ENCODE data around the gene PLCD4. TPM values are rescaled to one million over a fixed set of nuclear protein-coding genes. Genes with fewer than 3 reads are reported as not detected.

The PLCD4 gene
- total and polyA plus RNA-seq, 10 of the 15 experiments (the other 5 are each of a cell fraction or from before 2014, with no cell fraction given), result under 0.01 to 1.5 (median 0.23) TPM; not detected in 2

DNA sequence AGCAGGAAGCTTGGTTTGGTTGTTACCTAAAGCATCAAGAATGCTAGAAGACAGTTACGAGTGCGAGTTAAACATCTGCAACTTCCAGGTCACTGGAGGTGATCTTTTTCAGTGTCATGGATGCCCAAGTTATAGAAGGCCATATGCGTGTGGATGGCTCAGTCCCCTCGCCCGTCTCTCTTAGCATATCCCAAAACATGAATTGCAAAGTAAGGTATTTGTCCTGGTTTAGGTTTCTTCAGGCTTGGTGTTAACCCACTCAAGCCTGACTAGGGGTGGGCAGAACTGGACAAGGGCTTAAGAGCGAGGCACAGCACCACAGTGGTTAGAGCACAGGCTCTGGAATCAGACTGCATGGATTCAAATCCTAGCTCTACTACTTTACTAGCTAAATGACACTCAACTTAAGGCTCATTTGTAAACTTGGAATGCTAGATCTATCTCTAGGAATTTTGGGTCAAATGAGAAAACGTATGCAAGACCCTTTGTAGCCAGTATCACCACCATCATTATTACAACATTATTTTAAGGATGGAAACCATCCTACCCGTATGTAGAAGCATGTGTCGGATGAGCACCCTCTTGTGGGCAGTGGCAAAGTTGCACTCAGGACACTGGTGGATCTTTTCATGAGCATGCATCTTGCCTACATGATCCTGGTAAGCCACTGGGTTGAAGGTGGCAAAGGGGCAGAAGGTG, 40.5 kb downstream of the PLCD4 start (continued):
- TF ChIP-seq, protein P1, sequence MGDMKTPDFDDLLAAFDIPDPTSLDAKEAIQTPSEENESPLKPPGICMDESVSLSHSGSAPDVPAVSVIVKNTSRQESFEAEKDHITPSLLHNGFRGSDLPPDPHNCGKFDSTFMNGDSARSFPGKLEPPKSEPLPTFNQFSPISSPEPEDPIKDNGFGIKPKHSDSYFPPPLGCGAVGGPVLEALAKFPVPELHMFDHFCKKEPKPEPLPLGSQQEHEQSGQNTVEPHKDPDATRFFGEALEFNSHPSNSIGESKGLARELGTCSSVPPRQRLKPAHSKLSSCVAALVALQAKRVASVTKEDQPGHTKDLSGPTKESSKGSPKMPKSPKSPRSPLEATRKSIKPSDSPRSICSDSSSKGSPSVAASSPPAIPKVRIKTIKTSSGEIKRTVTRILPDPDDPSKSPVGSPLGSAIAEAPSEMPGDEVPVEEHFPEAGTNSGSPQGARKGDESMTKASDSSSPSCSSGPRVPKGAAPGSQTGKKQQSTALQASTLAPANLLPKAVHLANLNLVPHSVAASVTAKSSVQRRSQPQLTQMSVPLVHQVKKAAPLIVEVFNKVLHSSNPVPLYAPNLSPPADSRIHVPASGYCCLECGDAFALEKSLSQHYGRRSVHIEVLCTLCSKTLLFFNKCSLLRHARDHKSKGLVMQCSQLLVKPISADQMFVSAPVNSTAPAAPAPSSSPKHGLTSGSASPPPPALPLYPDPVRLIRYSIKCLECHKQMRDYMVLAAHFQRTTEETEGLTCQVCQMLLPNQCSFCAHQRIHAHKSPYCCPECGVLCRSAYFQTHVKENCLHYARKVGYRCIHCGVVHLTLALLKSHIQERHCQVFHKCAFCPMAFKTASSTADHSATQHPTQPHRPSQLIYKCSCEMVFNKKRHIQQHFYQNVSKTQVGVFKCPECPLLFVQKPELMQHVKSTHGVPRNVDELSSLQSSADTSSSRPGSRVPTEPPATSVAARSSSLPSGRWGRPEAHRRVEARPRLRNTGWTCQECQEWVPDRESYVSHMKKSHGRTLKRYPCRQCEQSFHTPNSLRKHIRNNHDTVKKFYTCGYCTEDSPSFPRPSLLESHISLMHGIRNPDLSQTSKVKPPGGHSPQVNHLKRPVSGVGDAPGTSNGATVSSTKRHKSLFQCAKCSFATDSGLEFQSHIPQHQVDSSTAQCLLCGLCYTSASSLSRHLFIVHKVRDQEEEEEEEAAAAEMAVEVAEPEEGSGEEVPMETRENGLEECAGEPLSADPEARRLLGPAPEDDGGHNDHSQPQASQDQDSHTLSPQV (IDR thresholded peaks at IDR 0.05), result no peak

DNA sequence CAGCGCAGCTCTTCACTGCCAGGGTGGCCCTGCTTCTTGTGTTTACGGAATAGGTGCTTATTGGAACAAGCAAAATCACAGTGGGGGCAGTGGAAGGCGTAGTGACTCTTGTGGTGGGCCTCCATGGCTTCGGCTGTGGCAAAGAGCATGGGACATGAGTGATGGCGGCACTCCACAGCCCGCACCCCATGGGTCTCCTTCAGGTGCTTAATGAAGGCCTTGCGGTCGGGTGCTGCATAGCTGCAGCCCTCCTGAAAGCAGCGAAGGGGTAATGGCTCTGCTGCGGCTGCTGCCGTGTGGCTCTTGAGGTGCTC, 41.0 kb downstream of the PLCD4 start:
- Histone ChIP-seq H2AFZ (ENCODE audit: control insufficient read depth, low read depth, low read length) (no peak overlapping the region), H3K9ac (ENCODE audit: control insufficient read depth, insufficient read depth, low read length) (no peak overlapping the region), H3K27ac (ENCODE audit: control insufficient read depth, insufficient read depth) (no peak overlapping the region), H3K36me3 (ENCODE audit: control insufficient read depth in 2 of 2, insufficient read depth in 2 of 2, low read length in 1 of 2) (peaks cover 28 to 37% of the 10 kb centered on the region in 2 experiments), H3K4me1 (ENCODE audit: control insufficient read depth, insufficient read depth, low read length) (no peaks in the 10 kb centered on the region), H3K79me2 (ENCODE audit: control insufficient read depth, insufficient read depth, low read length) (peaks cover 2% of the 10 kb centered on the region; the same call in 1 of the 2 replicates), H4K20me1 (ENCODE audit: control insufficient read depth, insufficient read depth) (no peaks in the 10 kb centered on the region), H3K9me3 (replicated peaks; ENCODE audit: control insufficient read depth, insufficient read depth, low read length) (no peaks in the 10 kb centered on the region), H3K4me2 (ENCODE audit: control insufficient read depth, insufficient read depth) (no peak overlapping the region), H3K4me3 (no peak overlapping the region), H3K27me3 (replicated peaks in 1 of 2; ENCODE audit: control insufficient read depth in 2 of 2, insufficient read depth in 2 of 2, low read length in 1 of 2) (no peaks in the 10 kb centered on the region)
- intact Hi-C loops (cut with micrococcal nuclease; ENCODE audit: unreplicated experiment) (loop anchor here (1.0 kb wide), 1 partner anchor 242 kb away; no protein-coding TSS in a partner anchor), in situ Hi-C loops (cut with MboI) (loop anchor here (5.0 kb wide), 1 partner anchor 241 kb away; no protein-coding TSS in a partner anchor)
- ATAC-seq, result no peak; the same call in 2 of the 3 replicates
- TF ChIP-seq ZZZ3 (IDR thresholded peaks at IDR 0.05; ENCODE audit: control insufficient read depth, insufficient read length, low read depth) (no peak), NBN (IDR thresholded peaks at IDR 0.05) (no peak), IKZF1 (conservative IDR thresholded peaks at IDR 0.05) (no peak), ZNF24 (IDR thresholded peaks at IDR 0.05) (no peak), POU2F2 (IDR thresholded peaks at IDR 0.05; ENCODE audit: borderline replicate concordance, low read depth, low read length) (no peak), NR2C2 (IDR thresholded peaks at IDR 0.05; ENCODE audit: borderline replicate concordance, control insufficient read depth, insufficient read length, low read depth) (no peak)
- TF ChIP-seq, protein P2, sequence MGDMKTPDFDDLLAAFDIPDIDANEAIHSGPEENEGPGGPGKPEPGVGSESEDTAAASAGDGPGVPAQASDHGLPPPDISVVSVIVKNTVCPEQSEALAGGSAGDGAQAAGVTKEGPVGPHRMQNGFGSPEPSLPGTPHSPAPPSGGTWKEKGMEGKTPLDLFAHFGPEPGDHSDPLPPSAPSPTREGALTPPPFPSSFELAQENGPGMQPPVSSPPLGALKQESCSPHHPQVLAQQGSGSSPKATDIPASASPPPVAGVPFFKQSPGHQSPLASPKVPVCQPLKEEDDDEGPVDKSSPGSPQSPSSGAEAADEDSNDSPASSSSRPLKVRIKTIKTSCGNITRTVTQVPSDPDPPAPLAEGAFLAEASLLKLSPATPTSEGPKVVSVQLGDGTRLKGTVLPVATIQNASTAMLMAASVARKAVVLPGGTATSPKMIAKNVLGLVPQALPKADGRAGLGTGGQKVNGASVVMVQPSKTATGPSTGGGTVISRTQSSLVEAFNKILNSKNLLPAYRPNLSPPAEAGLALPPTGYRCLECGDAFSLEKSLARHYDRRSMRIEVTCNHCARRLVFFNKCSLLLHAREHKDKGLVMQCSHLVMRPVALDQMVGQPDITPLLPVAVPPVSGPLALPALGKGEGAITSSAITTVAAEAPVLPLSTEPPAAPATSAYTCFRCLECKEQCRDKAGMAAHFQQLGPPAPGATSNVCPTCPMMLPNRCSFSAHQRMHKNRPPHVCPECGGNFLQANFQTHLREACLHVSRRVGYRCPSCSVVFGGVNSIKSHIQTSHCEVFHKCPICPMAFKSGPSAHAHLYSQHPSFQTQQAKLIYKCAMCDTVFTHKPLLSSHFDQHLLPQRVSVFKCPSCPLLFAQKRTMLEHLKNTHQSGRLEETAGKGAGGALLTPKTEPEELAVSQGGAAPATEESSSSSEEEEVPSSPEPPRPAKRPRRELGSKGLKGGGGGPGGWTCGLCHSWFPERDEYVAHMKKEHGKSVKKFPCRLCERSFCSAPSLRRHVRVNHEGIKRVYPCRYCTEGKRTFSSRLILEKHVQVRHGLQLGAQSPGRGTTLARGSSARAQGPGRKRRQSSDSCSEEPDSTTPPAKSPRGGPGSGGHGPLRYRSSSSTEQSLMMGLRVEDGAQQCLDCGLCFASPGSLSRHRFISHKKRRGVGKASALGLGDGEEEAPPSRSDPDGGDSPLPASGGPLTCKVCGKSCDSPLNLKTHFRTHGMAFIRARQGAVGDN (IDR thresholded peaks at IDR 0.05), result no peak
- TF ChIP-seq, protein P3, sequence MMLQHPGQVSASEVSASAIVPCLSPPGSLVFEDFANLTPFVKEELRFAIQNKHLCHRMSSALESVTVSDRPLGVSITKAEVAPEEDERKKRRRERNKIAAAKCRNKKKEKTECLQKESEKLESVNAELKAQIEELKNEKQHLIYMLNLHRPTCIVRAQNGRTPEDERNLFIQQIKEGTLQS (IDR thresholded peaks at IDR 0.05; ENCODE audit: borderline replicate concordance, extremely low read depth, low read depth, low read length), result no peak
- FAIRE-seq, result no peak
- ChIA-PET POLR2A (no interaction called here), SMC1A (ENCODE audit: uncharacterized antibody, unreplicated experiment) (interaction anchor here (1.0 to 3.3 kb wide), 5 partner anchors 9 to 200 kb away, joined by 3 to 20 read pairs (median 3); partner anchors contain the start of genes BCS1L and ZNF142), RAD21 (ENCODE audit: unreplicated experiment) (interaction anchor here (0.7 to 1.4 kb wide), 2 partner anchors 242 to 346 kb away, joined by 3 read pairs; no protein-coding TSS in a partner anchor), CTCF (interaction anchor here (0.8 to 3.6 kb wide), 13 partner anchors 10 to 373 kb away, joined by 3 to 25 read pairs (median 4); partner anchors contain the start of genes BCS1L, RNF25, STK36 and ZNF142)
- no peak for DNase-seq (ENCODE audit: low read depth, low spot score)
- no TSS peak for BruUV-seq (replicated peaks)
- 90% methylated on average over 10 of the region's 11 CpGs for WGBS (ENCODE audit: insufficient coverage, insufficient replicate concordance, low lambda C conversion rate, missing lambda C conversion rate)

Data from GM12878 (cell line).